NT2/D1 (cell line): ENCODE results near the gene OGFR.

Experiments used
- YY1 ChIP-seq: IDR thresholded peaks from 2 replicates; pipeline ENCODE4 v1.6.1; 2011; ENCODE audit not compliant: insufficient read length, insufficient read depth
- ZNF274 ChIP-seq: IDR thresholded peaks from 2 replicates; pipeline ENCODE4 v1.6.1; 2011; ENCODE audit warnings: mild to moderate bottlenecking, low read depth, low read length

DNA sequence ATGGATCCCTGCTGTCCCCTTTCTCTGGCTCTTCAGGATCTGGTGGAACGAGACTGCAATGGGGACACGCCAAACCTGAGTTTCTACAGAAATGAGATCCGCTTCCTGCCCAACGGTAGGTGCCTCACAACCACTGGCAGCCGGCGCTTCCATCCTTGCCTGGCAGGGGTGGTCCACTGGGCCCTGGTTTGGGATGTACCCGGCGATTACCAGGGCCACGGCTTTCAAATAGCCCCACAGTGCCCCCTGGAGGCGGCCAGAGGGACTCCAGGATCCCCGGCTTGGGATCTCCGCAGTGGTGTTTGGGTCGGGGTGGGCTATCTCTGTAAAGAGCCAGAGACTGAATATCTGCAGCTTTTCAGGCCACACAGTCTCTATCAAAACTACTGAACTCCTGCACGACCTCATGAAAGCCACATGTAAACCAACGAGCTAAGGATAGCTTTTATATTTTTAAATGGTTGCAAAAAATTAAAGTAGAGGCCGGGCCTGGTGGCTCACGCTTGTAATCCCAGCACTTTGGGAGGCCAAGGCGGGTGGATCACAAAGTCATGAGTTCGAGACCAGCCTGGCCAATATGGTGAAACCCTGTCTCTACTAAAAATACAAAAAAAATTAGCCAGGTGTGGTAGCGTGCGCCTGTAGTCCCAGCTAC is 3.7 kb downstream of the OGFR start:
- TF ChIP-seq YY1 (no peak), ZNF274 (no peak)
